GM19099 (cell line): ENCODE measurements around the gene EXOC3L4.

Experiments used
- POLR2A ChIP-seq: IDR thresholded peaks from 3 replicates; pipeline ENCODE4 v1.6.1; 2011; ENCODE audit warnings: low read depth; ENCODE audit not compliant: insufficient read length; ENCODE audit errors: extremely low read depth

Gene EXOC3L4

GRCh38 chr14:103066399-103066798 lies 28.1 kb upstream of the EXOC3L4 start:
- TF ChIP-seq POLR2A: no peak

- TF ChIP-seq POLR2A: no peak
Observed at GRCh38 chr14:103067231-103067954, 27.1 kb upstream of the EXOC3L4 start.

GRCh38 chr14:103068351-103069073 lies 26.0 kb upstream of the EXOC3L4 start:
- no peak for TF ChIP-seq POLR2A

GRCh38 chr14:103070263-103070885 lies 24.2 kb upstream of the EXOC3L4 start:
- no peak for TF ChIP-seq POLR2A

GRCh38 chr14:103070971-103071542 lies 23.5 kb upstream of the EXOC3L4 start:
- no peak for TF ChIP-seq POLR2A

- no peak for TF ChIP-seq POLR2A
Observed at GRCh38 chr14:103071544-103072251, 22.8 kb upstream of the EXOC3L4 start.

GRCh38 chr14:103072595-103073366 lies 21.7 kb upstream of the EXOC3L4 start:
- no peak for TF ChIP-seq POLR2A

GRCh38 chr14:103073367-103073875 lies 21.1 kb upstream of the EXOC3L4 start:
- TF ChIP-seq POLR2A: no peak

GRCh38 chr14:103073876-103074728 lies 20.4 kb upstream of the EXOC3L4 start:
- TF ChIP-seq POLR2A: no peak

GRCh38 chr14:103074729-103075367 lies 19.7 kb upstream of the EXOC3L4 start:
- TF ChIP-seq POLR2A: peak; percentile 3

- no peak for TF ChIP-seq POLR2A
Observed at GRCh38 chr14:103078420-103078749, 16.1 kb upstream of the EXOC3L4 start.

GRCh38 chr14:103078860-103079587 lies 15.5 kb upstream of the EXOC3L4 start:
- no peak for TF ChIP-seq POLR2A

GRCh38 chr14:103081951-103082350 lies 12.6 kb upstream of the EXOC3L4 start:
- TF ChIP-seq POLR2A: no peak
